ENCODE measurements around the gene MAP2K2.

The MAP2K2 gene

GRCh38 chr19:4102339-4103079 is 21.4 kb downstream of the MAP2K2 start:
- no peak overlapping the region for H3K4me3 ChIP-seq (ENCODE audit: low read depth, low read length)
- DNase-seq (ENCODE audit: low read depth, low spot score), result no peak
- POLR2A ChIA-PET, result no interaction called here
- CTCF ChIA-PET, result no interaction called here
- TF ChIP-seq CTCF (IDR thresholded peaks at IDR 0.05; ENCODE audit: insufficient read depth, low read length, missing control alignments), result no peak

DNA sequence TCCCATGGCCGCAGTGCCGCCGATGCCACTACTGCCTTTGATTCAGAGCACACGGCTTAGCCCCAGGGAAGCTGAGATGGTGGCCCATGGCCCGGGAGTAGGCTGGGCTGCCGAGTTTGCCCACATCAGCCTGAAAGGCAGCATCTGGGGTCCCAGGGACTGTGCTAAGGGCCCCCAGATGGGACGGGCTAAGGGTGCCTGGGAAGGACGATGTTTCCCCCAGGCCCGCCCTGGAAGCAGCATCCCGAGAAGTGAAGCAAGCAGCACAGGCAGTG is 22.5 kb downstream of the MAP2K2 start:
- H3K4me3 ChIP-seq (ENCODE audit: low read depth, low read length), result no peak overlapping the region
- no peak for TF ChIP-seq CTCF (IDR thresholded peaks at IDR 0.05; ENCODE audit: insufficient read depth, low read length, missing control alignments)
- CTCF ChIA-PET, result interaction anchor here (1.2 kb wide), 1 partner anchor 8 kb away, joined by 3 read pairs; no protein-coding TSS in a partner anchor
- no peak for DNase-seq (ENCODE audit: low read depth, low spot score)
- POLR2A ChIA-PET, result no interaction called here

DNA sequence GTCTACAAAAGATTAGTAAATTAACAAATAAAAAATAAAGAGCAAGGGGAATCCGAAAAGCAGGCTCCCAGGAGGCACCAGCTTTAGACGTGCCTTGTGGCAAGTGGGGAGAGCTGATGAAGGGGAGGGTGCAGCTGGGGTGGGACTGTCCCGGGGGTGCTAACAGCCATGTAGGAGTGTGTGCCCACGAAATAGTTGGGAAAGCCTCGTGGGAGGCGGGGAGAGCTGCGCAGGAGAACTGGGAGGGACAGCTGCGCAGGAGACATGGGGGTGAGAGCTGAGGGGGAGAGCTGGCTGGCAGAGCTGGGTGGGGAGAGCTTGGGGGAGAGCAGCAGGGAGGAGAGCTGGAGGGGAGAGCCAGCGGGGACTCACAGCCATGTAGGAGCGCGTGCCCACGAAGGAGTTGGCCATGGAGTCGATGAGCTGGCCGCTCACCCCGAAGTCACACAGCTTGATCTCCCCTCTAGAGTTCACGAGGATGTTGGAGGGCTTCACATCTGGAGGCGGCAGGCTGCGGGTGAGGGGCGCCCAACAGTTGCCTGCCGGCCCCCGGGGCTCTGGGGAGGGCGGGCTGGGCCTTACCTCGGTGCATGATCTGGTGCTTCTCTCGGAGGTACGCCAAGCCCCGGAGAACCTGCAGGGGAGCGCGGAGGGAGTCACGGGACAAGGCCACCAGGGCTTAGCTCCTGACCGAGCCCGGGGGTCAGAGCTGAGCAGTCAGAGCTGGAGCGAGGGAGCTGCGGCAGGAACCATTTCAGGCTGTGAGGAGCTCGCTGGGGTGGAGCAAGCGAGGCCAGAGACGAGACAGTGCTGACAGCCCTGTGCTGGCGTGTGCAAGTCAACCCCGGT is 23.1 kb downstream of the MAP2K2 start:
- DNase-seq (ENCODE audit: low read depth, low spot score), result no peak
- ChIA-PET POLR2A (no interaction called here), CTCF (interaction anchor here (1.2 kb wide), 1 partner anchor 9 kb away, joined by 3 read pairs; no protein-coding TSS in a partner anchor)
- no peak for TF ChIP-seq CTCF (IDR thresholded peaks at IDR 0.05; ENCODE audit: insufficient read depth, low read length, missing control alignments)
- H3K4me3 ChIP-seq (ENCODE audit: low read depth, low read length), result no peak overlapping the region

DNA sequence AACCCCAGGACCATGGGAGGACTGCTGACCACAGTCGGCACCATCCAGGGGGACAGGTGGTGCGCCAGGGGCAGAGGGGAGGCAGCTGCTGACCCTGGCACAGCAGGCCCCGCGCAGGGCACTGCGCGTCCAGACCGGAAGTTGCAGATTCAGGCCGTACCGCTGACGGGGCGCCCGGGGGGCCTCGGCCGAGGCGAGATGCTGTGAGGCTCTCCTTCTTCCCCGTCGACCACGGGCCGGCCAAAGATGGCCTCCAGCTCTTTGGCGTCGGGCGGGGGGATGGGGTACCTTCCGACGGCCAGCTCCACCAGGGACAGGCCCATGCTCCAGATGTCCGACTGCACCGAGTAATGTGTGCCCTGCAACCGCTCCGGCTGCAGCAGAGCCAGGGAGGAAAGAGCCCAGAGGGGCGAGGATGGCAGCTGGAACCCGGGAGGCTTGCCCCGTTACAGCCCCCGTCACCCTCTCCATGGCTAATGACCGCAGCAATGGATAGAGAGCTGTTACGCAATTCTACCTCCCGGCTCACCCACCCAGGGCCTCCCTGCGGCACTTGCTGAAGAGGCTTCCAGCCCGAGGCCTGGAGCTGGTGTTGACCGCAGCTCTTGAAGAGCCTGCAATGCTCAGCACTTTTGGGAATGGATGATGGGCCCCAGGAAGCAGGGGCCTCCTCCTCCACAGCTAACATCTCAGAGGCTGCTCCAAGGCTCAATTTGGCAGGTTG is 24.7 kb downstream of the MAP2K2 start:
- no peak for DNase-seq (ENCODE audit: low read depth, low spot score)
- ChIA-PET CTCF (interaction anchor here (2.0 kb wide), 1 partner anchor 41 kb away, joined by 12 read pairs; no protein-coding TSS in a partner anchor), POLR2A (no interaction called here)
- TF ChIP-seq CTCF (IDR thresholded peaks at IDR 0.05; ENCODE audit: insufficient read depth, low read length, missing control alignments), result no peak
- no peak overlapping the region for H3K4me3 ChIP-seq (ENCODE audit: low read depth, low read length)

DNA sequence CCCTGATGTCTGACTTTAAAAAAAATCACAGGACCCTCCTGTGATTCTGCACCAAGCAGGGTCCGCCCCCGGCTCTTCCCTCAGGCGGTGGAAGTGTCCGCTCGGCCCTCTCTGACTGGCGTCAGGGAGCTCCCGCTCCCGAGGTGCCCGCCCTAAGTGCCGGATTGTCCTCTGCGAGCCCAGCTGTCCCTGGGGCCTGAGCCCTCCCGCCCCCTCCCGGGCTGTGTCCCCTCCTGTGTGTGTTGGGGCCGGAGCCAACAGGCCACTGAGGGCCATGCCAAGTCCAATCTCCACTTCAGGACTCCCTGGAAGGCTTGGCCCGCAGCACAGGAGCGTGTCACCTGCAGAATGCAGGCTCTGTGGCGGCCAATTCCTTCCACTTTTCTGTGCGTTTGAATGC is 25.4 kb downstream of the MAP2K2 start:
- ChIA-PET POLR2A (no interaction called here), CTCF (interaction anchor here (2.0 kb wide), 1 partner anchor 41 kb away, joined by 12 read pairs; no protein-coding TSS in a partner anchor)
- no peak overlapping the region for H3K4me3 ChIP-seq (ENCODE audit: low read depth, low read length)
- TF ChIP-seq CTCF (IDR thresholded peaks at IDR 0.05; ENCODE audit: insufficient read depth, low read length, missing control alignments), result no peak
- no peak for DNase-seq (ENCODE audit: low read depth, low spot score)
